Right lobe of liver (tissue), 6 donors: ENCODE measurements around the gene RAB3A. TPM values are rescaled to one million over a fixed set of nuclear protein-coding genes. Genes with fewer than 3 reads are reported as not detected.

Experiments
- ATAC-seq, 4 donors: fragments of 200-7000 bp; cut with Tn5 transposase; one replicate each; pipeline ENCODE4 v1.9.1; 2020; ENCODE audit warnings: mild to moderate bottlenecking in 4 of 4, moderate library complexity in 4 of 4
- DNase-seq, 3 donors: peaks; one replicate each; pipeline ENCODE4 v3.0.0-alpha.2; 2020
- H3K27ac ChIP-seq, 3 donors: fragments of 200-600 bp; one replicate each; pipeline ENCODE4 v1.8.0; 2022
- H3K27me3 ChIP-seq, 2 donors: fragments of 200-600 bp; one replicate each; pipeline ENCODE4 v1.8.0; 2022
- H3K36me3 ChIP-seq, 4 donors: fragments of 200-600 bp; sonication (generic) in 1 of 4; one replicate each; pipeline versions ENCODE4 v1.5.1 to v1.8.0; 2017 to 2022; ENCODE audit warnings: control low read depth in 1 of 4
- H3K4me1 ChIP-seq, 4 donors: fragments of 200-600 bp; sonication (generic) in 1 of 4; one replicate each; pipeline versions ENCODE4 v1.5.1 to v1.8.0; 2017 to 2022; ENCODE audit warnings: control low read depth in 1 of 4
- H3K4me3 ChIP-seq, 3 donors: fragments of 200-600 bp; one replicate each; pipeline ENCODE4 v1.8.0; 2022
- H3K9me3 ChIP-seq, 4 donors: fragments of 200-600 bp; sonication (generic) in 1 of 4; one replicate each; pipeline versions ENCODE4 v1.5.1 to v1.8.0; 2017 to 2022; ENCODE audit warnings: control low read depth in 1 of 4
- CTCF ChIP-seq, 4 donors: fragments of 200-600 bp in 3 of 4; fragments of 450-650 bp in 1 of 4; IDR thresholded peaks; one replicate each; pipeline versions ENCODE4 v1.5.1 to v1.8.0; 2016 to 2022; ENCODE audit warnings: antibody characterized with exemption in 4 of 4, mild to moderate bottlenecking in 2 of 4
- POLR2A ChIP-seq: fragments of 450-650 bp; IDR thresholded peaks from one replicate; pipeline ENCODE4 v1.6.1; 2017; ENCODE audit warnings: antibody characterized with exemption, mild to moderate bottlenecking
- WGBS: methylation state at CpG from one replicate; pipeline ENCODE4 v1.1.6; 2018; ENCODE audit warnings: low coverage, low lambda C conversion rate; ENCODE audit not compliant: insufficient coverage; ENCODE audit errors: missing lambda C conversion rate; 5-methylcytosine and 5-hydroxymethylcytosine counted together
- intact Hi-C, 2 donors: fragments of 100-400 bp; cut with DNase I; formaldehyde crosslinking; loops; one replicate each; pipeline versions ENCODE4 v1.11.2 to v1.14.1; 2022
- total RNA-seq, 6 experiments: library from RNA; depleted of rRNA in 2 of 6; stranded (reverse); fragments of >200 nt in 2 of 6; fragmentation: NEBNext Ultra II Directional in 3 of 6; extraction: Animal tissue kit (Norgen Biotek cat#: 25700) in 3 of 6; gene quantifications; one replicate each; pipeline versions ENCODE4 v1.1.0 to v1.2.4, GENCODE V29; 2016 to 2023
- donor health status: DM: no; HTN: yes; CAD: no.
- donor health status: DM: no; HTN: no; CAD: no.
- donor health status: DM: no; HTN: no; CAD: no.
- donor health status: DM: no; HTN: yes; CAD: no.
- donor health status: DM: no; HTN: yes; CAD: no.

RAB3A gene
- total RNA-seq, 6 experiments from 2014 or later = 0.81 to 2.6 (median 1.4) TPM

GRCh38 chr19:18225702-18226468 lies 22.0 kb upstream of the RAB3A start, which contains the start of gene PDE4C:
Gene PDE4C (minus strand): TSS chr19:18226438. CDS start chr19:18226415, 23 bp downstream.
- Histone ChIP-seq H3K4me3 (no peak within 1 kb of the TSS), H3K27ac (peak within 1 kb of the TSS in 1 of 3 donors; percentile 51), H3K27me3 (peaks cover 0 to 9% of the 10 kb centered on the region in 2 donors), H3K9me3 (no peaks in the 10 kb centered on the region), H3K36me3 (no peaks in the 10 kb centered on the region), H3K4me1 (peaks cover 0 to 14% (median 4%) of the 10 kb centered on the region in 4 donors)
- DNase-seq = peak; percentile 50 to 61 (median 60)
- WGBS = 4% methylated on average over 18 of the region's 51 CpGs
- ATAC-seq = peak in 3 of 4 donors; percentile 2 to 45 (median 20)
- no peak for TF ChIP-seq CTCF (IDR thresholded peaks at IDR 0.05)
- TF ChIP-seq POLR2A = no peak
- intact Hi-C loops = no loop called here

- ATAC-seq (no peak), DNase-seq (no peak)
- WGBS = 5% methylated on average over 4 of the region's 16 CpGs
- intact Hi-C loops = no loop called here
- no peaks in the 10 kb centered on the region for H3K36me3 ChIP-seq
- H3K27ac ChIP-seq = peak overlapping the region in 1 of 3 donors; percentile 51
- H3K4me3 ChIP-seq = peak overlapping the region in 1 of 3 donors; percentile 19
- TF ChIP-seq CTCF (IDR thresholded peaks at IDR 0.05) = no peak
- TF ChIP-seq POLR2A = no peak
- H3K4me1 ChIP-seq = peaks cover 0 to 14% (median 4%) of the 10 kb centered on the region in 4 donors
- H3K27me3 ChIP-seq = peaks cover 0 to 9% of the 10 kb centered on the region in 2 donors
- no peaks in the 10 kb centered on the region for H3K9me3 ChIP-seq
Measured at GRCh38 chr19:18225355-18225701, 21.5 kb upstream of the RAB3A start.

- Histone ChIP-seq H3K27ac (peak overlapping the region in 2 of 3 donors; percentile 49 to 51), H3K36me3 (no peaks in the 10 kb centered on the region), H3K4me3 (peak overlapping the region; percentile 36 to 54 (median 42)), H3K9me3 (no peaks in the 10 kb centered on the region), H3K27me3 (peaks cover 0 to 9% of the 10 kb centered on the region in 2 donors), H3K4me1 (peaks cover 0 to 14% (median 4%) of the 10 kb centered on the region in 4 donors)
- no peak for TF ChIP-seq POLR2A
- no peak for TF ChIP-seq CTCF (IDR thresholded peaks at IDR 0.05)
- WGBS = under 1% methylated on average over 26 of the region's 81 CpGs
- ATAC-seq (peak; percentile 94 to 98 (median 96)), DNase-seq (peak; percentile 94 to 95 (median 95))
- intact Hi-C loops = no loop called here
Measured at GRCh38 chr19:18224525-18225354, 20.9 kb upstream of the RAB3A start.

- H3K27ac ChIP-seq = peak overlapping the region; percentile 45 to 52 (median 49)
- peak; percentile 32 to 53 (median 38) for ATAC-seq
- DNase-seq = peak; percentile 59 to 73 (median 72)
- peak overlapping the region; percentile 36 to 54 (median 42) for H3K4me3 ChIP-seq
- peaks cover 0 to 9% of the 10 kb centered on the region in 2 donors for H3K27me3 ChIP-seq
- WGBS = 7% methylated on average over 29 of the region's 39 CpGs
- no peak for TF ChIP-seq CTCF (IDR thresholded peaks at IDR 0.05)
- no peak for TF ChIP-seq POLR2A
- intact Hi-C loops = no loop called here
- no peaks in the 10 kb centered on the region for H3K9me3 ChIP-seq
- no peaks in the 10 kb centered on the region for H3K36me3 ChIP-seq
- peaks cover 0 to 14% (median 4%) of the 10 kb centered on the region in 4 donors for H3K4me1 ChIP-seq
Measured at GRCh38 chr19:18223860-18224524, 20.1 kb upstream of the RAB3A start.
